ENCODE data around the gene LGALS8. TPM values are rescaled to one million over a fixed set of nuclear protein-coding genes. Genes with fewer than 3 reads are reported as not detected.

LGALS8 gene
- total RNA-seq, 2 donors from 2014 or later, result 67.8 to 126 TPM

DNA sequence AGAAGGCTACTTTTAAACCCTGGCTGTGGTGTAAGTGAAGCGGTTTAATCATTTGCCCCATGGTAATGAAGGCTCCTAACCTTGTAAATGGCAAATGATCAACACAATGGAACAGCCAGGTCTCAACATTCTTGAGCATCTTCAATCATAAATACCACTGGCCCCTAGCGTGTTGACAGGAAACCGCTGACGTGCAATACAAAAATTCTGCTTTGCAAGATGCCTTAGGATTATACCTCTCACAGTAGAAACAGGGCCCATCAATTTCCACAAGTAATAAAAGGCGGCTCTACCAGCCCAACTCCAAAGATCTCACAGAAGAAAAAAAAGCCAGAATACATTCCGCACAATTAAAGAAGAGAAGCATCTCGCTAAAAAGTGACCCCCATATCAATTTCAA, 32.8 kb downstream of the LGALS8 start:
- Histone ChIP-seq H3K27ac (no peak overlapping the region), H3K36me3 (peaks cover 60% of the 10 kb centered on the region), H3K4me3 (no peak overlapping the region), H3K4me1 (ENCODE audit: control insufficient read depth in 1 of 2, low read depth in 2 of 2) (no peaks in the 10 kb centered on the region), H3K9me3 (no peaks in the 10 kb centered on the region), H3K27me3 (replicated peaks; ENCODE audit: insufficient read depth) (no peaks in the 10 kb centered on the region)
- DNase-seq (ENCODE audit: low spot score) (no peak), ATAC-seq (ENCODE audit: insufficient number of reproducible peaks, low FRiP score, low read depth) (no peak)
- TF ChIP-seq, protein P1, sequence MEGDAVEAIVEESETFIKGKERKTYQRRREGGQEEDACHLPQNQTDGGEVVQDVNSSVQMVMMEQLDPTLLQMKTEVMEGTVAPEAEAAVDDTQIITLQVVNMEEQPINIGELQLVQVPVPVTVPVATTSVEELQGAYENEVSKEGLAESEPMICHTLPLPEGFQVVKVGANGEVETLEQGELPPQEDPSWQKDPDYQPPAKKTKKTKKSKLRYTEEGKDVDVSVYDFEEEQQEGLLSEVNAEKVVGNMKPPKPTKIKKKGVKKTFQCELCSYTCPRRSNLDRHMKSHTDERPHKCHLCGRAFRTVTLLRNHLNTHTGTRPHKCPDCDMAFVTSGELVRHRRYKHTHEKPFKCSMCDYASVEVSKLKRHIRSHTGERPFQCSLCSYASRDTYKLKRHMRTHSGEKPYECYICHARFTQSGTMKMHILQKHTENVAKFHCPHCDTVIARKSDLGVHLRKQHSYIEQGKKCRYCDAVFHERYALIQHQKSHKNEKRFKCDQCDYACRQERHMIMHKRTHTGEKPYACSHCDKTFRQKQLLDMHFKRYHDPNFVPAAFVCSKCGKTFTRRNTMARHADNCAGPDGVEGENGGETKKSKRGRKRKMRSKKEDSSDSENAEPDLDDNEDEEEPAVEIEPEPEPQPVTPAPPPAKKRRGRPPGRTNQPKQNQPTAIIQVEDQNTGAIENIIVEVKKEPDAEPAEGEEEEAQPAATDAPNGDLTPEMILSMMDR (IDR thresholded peaks at IDR 0.05), result no peak

DNA sequence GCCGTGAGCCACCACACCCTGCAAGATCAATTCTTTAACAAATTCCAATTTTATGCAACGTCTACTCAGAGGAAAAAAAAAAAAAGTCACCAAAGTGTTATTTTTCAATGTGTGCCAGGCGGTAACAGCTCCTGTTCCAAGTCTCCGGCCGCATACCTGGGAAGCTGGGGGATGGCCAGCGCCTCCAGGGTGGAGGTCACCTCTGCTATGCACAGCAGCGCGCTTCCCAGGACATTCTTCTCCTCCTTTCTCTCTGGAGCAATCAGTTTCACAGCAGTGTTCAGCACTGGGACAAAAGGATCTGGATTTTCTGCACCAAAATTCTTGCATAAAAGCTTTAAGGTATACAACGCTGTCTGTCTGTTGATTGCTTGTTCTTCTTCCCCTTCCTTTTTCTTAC, 34.3 kb downstream of the LGALS8 start:
- H3K27me3 ChIP-seq (replicated peaks; ENCODE audit: insufficient read depth), result no peaks in the 10 kb centered on the region
- no peak overlapping the region for H3K27ac ChIP-seq
- no peaks in the 10 kb centered on the region for H3K9me3 ChIP-seq
- no peak overlapping the region for H3K4me3 ChIP-seq
- H3K4me1 ChIP-seq (ENCODE audit: control insufficient read depth in 1 of 2, low read depth in 2 of 2), result no peaks in the 10 kb centered on the region
- H3K36me3 ChIP-seq, result peaks cover 51% of the 10 kb centered on the region
- DNase-seq (ENCODE audit: low spot score) (no peak), ATAC-seq (ENCODE audit: insufficient number of reproducible peaks, low FRiP score, low read depth) (no peak)
- TF ChIP-seq, protein P1 (IDR thresholded peaks at IDR 0.05), result no peak

DNA sequence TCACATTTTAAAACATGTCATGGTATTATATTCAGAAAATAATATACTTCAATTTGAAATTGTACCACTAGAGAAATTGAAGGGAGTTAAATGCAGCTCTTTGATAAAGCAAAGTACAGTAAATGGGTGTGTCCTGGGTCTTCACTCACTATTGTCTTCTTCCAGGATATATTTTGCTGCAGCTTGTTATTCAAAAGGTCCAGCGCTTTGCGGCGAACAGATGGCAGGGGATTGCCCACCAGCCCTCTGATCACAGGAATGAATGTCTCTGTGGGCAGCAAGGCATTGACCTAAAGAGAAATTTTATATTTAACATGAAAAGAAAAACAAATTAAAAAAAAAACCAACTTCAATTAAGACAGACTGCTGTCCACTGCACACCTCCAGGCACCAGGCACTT, 35.1 kb downstream of the LGALS8 start:
- no peak for DNase-seq (ENCODE audit: low spot score)
- Histone ChIP-seq H3K4me3 (no peak overlapping the region), H3K9me3 (no peaks in the 10 kb centered on the region), H3K4me1 (ENCODE audit: control insufficient read depth in 1 of 2, low read depth in 2 of 2) (no peaks in the 10 kb centered on the region), H3K27me3 (replicated peaks; ENCODE audit: insufficient read depth) (no peaks in the 10 kb centered on the region), H3K36me3 (peaks cover 46% of the 10 kb centered on the region), H3K27ac (no peak overlapping the region)
- TF ChIP-seq, protein P1 (IDR thresholded peaks at IDR 0.05), result no peak
- no peak for ATAC-seq (ENCODE audit: insufficient number of reproducible peaks, low FRiP score, low read depth)

DNA sequence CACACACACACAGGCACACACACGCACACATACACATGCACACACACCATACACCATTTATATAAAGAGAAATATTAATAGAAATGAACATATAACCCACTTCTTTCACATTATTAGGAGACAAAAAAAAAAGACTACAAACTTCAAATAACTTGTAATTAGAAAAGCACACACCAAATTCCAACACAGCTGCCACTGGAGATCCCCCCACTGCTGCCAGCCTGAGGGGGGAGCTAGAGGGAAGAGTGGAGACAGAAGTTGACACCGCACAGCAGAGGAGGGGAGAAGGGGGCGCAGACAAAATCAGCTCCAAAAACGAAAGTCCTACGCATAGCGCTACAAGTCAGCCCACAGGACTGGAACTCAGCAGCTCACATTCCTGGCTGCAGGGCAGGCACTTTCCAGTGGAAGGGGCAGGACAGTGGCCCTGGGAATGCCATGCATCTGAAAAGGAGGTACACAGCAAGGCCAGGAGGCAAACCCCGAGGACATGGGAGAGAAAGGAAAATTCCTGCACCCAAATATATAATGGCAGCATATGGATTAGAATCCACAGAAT, 36.5 kb downstream of the LGALS8 start:
- Histone ChIP-seq H3K36me3 (peaks cover 54% of the 10 kb centered on the region), H3K4me3 (no peak overlapping the region), H3K27ac (no peak overlapping the region), H3K9me3 (no peaks in the 10 kb centered on the region), H3K4me1 (ENCODE audit: control insufficient read depth in 1 of 2, low read depth in 2 of 2) (no peaks in the 10 kb centered on the region), H3K27me3 (replicated peaks; ENCODE audit: insufficient read depth) (no peaks in the 10 kb centered on the region)
- DNase-seq (ENCODE audit: low spot score), result no peak
- TF ChIP-seq, protein P1 (IDR thresholded peaks at IDR 0.05), result no peak
- no peak for ATAC-seq (ENCODE audit: insufficient number of reproducible peaks, low FRiP score, low read depth)

DNA sequence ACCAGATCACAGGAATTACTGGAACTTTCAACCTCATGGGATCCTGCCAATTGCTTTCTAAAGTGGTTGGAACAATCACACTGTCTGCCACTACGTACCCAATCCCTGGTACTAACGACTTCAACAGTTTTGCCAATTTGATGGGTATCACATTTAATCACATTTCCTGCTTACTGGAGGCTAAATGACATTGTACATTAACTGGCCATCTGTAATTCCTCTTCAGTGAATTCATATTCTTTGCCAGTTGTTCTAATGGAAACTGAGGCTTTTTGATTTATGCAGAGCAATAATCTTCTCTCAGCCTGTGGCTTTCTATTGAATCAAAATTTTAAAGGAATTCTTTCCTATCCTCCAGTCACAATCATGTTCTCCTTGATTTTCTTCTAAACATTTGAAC, 38.2 kb downstream of the LGALS8 start:
- Histone ChIP-seq H3K27me3 (replicated peaks; ENCODE audit: insufficient read depth) (no peaks in the 10 kb centered on the region), H3K4me3 (no peak overlapping the region), H3K9me3 (no peaks in the 10 kb centered on the region), H3K27ac (no peak overlapping the region), H3K36me3 (peaks cover 54% of the 10 kb centered on the region), H3K4me1 (ENCODE audit: control insufficient read depth in 1 of 2, low read depth in 2 of 2) (no peaks in the 10 kb centered on the region)
- DNase-seq (ENCODE audit: low spot score) (no peak), ATAC-seq (ENCODE audit: insufficient number of reproducible peaks, low FRiP score, low read depth) (no peak)
- TF ChIP-seq, protein P1 (IDR thresholded peaks at IDR 0.05), result no peak

All from thoracic aorta (tissue), 2 donors.